Measurements from ENCODE around the gene PDE2A. TPM values are rescaled to one million over a fixed set of nuclear protein-coding genes. Genes with fewer than 3 reads are reported as not detected.

PDE2A gene
- total RNA-seq, 1 donor = not detected

- TF ChIP-seq CTCF (IDR thresholded peaks at IDR 0.05; ENCODE audit: insufficient read depth, low read length) = no peak
- H3K4me3 ChIP-seq (ENCODE audit: low read depth, low read length) = no peak overlapping the region
- DNase-seq (ENCODE audit: low read depth) = peak; percentile 73
These were observed 11.6 kb upstream of the PDE2A start for GRCh38 chr11:72685560-72686480.

GRCh38 chr11:72684236-72684912, 10.2 kb upstream of the PDE2A start:
- H3K4me3 ChIP-seq (ENCODE audit: low read depth, low read length) = no peak overlapping the region
- peak; percentile 60 for DNase-seq (ENCODE audit: low read depth)
- TF ChIP-seq CTCF (IDR thresholded peaks at IDR 0.05; ENCODE audit: insufficient read depth, low read length) = peak; percentile 77

- TF ChIP-seq CTCF (IDR thresholded peaks at IDR 0.05; ENCODE audit: insufficient read depth, low read length) = peak; percentile 95
- DNase-seq (ENCODE audit: low read depth) = peak; percentile 39
- no peak overlapping the region for H3K4me3 ChIP-seq (ENCODE audit: low read depth, low read length)
These were observed 9.6 kb upstream of the PDE2A start for GRCh38 chr11:72683782-72684200.

GRCh38 chr11:72682858-72683243, 8.6 kb upstream of the PDE2A start:
- no peak for DNase-seq (ENCODE audit: low read depth)
- no peak for TF ChIP-seq CTCF (IDR thresholded peaks at IDR 0.05; ENCODE audit: insufficient read depth, low read length)
- H3K4me3 ChIP-seq (ENCODE audit: low read depth, low read length) = no peak overlapping the region

- TF ChIP-seq CTCF (IDR thresholded peaks at IDR 0.05; ENCODE audit: insufficient read depth, low read length) = no peak
- H3K4me3 ChIP-seq (ENCODE audit: low read depth, low read length) = no peak overlapping the region
- DNase-seq (ENCODE audit: low read depth) = no peak
These were observed 8.1 kb upstream of the PDE2A start for GRCh38 chr11:72682238-72682857.

- TF ChIP-seq CTCF (IDR thresholded peaks at IDR 0.05; ENCODE audit: insufficient read depth, low read length) = no peak
- no peak for DNase-seq (ENCODE audit: low read depth)
These were observed 7.3 kb upstream of the PDE2A start for GRCh38 chr11:72681226-72682153.

More at GRCh38 chr11:72681226-72682153, 7.3 kb upstream of the PDE2A start:
- H3K4me3 ChIP-seq (ENCODE audit: low read depth, low read length) = no peak overlapping the region
